ENCODE results near the gene PROCA1.

- TF ChIP-seq, protein P1, sequence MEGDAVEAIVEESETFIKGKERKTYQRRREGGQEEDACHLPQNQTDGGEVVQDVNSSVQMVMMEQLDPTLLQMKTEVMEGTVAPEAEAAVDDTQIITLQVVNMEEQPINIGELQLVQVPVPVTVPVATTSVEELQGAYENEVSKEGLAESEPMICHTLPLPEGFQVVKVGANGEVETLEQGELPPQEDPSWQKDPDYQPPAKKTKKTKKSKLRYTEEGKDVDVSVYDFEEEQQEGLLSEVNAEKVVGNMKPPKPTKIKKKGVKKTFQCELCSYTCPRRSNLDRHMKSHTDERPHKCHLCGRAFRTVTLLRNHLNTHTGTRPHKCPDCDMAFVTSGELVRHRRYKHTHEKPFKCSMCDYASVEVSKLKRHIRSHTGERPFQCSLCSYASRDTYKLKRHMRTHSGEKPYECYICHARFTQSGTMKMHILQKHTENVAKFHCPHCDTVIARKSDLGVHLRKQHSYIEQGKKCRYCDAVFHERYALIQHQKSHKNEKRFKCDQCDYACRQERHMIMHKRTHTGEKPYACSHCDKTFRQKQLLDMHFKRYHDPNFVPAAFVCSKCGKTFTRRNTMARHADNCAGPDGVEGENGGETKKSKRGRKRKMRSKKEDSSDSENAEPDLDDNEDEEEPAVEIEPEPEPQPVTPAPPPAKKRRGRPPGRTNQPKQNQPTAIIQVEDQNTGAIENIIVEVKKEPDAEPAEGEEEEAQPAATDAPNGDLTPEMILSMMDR (conservative IDR thresholded peaks at IDR 0.05 in 1 of 2, IDR thresholded peaks at IDR 0.05 in 1 of 2; ENCODE audit: extremely low read depth in 1 of 2, insufficient read depth in 1 of 2, low read depth in 1 of 2, low read length in 2 of 2), result no peak
- no peak for TF ChIP-seq EZH2 (IDR thresholded peaks at IDR 0.05; ENCODE audit: borderline replicate concordance, low read length)
These were observed 17.8 kb downstream of the PROCA1 start for GRCh38 chr17:28693869-28694268.

Measured in mammary epithelial cell (primary cell).